ENCODE results near the gene SINHCAF. TPM values are rescaled to one million over a fixed set of nuclear protein-coding genes. Genes with fewer than 3 reads are reported as not detected.
A peak's percentile ranks its signal among the peaks of the same experiment; 100 is the strongest.

SINHCAF gene
- total RNA-seq, 4 donors from 2014 or later: 19.2 to 41.3 (median 25.7) TPM

DNA sequence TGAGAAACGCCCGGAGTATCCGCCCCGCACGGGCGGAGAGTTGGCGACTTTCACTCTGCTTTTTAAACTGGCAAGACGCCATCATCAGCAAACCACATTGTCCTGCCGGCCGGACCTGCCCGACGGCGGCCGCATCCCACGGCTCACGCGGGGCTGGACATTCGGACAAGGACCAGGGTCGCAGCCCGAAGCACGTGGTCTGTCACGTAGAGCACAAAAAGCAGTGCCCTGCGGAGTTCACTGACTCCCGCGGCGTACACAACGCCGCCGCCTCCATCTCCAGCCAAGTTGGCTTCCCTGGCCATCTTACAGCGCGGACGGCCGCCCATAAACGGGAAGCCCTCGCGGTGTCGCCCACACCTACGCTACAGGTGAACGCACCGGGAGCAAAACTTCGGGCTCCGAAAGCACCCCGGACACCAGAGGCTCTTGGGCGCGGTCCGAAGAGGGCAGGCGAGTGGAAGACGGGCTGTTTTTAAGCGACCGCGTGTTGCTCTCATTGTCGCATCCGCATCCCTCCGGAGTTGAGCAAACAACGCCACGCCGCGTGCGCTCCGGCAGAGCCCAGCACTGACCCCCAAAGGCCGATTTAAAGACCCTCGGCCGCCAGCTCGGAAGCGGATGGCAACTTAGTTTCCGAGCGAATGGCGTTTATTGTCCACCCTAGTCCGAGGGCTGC lies 966 bp downstream of the SINHCAF start:
- peak overlapping the region; percentile 75 to 88 (median 85) for H3K4me3 ChIP-seq
- intact Hi-C loops (cut with DNase I): no loop called here

DNA sequence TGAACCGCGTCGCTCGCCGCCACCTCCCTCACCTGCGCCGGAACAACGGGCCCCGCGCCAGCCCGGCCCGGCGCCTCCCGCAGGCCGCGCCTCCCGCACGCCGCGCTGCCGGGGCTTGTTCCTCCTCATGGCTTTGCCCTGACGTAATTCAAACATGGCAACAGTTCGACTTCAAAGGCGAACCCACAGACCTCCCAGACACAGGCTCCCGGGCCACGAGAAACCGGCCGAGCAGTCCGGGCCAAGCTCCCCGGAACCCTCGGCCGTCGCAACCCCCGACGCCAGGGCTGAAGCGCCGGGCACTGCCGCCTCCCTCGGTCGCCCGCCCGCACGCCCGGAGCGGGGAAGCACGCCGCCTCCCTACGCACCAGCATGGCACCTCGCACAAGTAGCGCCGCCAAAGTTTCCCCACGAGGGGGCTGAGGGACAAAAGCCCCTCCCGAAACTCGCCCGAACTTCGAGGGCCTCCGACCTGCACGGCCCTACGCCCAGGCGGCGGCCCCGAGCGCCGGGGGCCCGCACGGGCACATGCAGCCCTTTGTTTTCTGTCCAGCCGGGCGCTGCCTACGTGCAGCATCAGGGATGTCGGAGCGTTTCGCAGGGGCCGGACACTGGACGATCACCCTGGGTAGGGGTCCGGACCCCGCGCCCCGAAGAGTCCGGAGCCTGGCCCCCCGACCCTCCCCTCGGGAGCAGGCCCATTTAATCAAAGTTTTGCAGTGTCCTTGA lies 1.7 kb downstream of the SINHCAF start:
- Histone ChIP-seq H3K27ac (replicated peaks in 1 of 4) (peak overlapping the region; percentile 89 to 95 (median 92)), H3K36me3 (no peaks in the 10 kb centered on the region), H3K4me1 (peaks cover 5 to 45% (median 40%) of the 10 kb centered on the region in 4 donors), H3K9me3 (no peaks in the 10 kb centered on the region), H3K4me3 (peak overlapping the region; percentile 75 to 88 (median 85)), H3K27me3 (no peaks in the 10 kb centered on the region)
- DNase-seq (ENCODE audit: extremely low spot score): peak; percentile 93
- WGBS: 0% methylated on average over 19 of the region's 81 CpGs
- intact Hi-C loops (cut with DNase I): no loop called here
- TF ChIP-seq POLR2AphosphoS5 (IDR thresholded peaks at IDR 0.05): peak; percentile 6 to 60
- TF ChIP-seq CTCF (IDR thresholded peaks at IDR 0.05): no peak

More for the DNA sequence above, 966 bp downstream of the SINHCAF start:
- 1% methylated on average over 30 of the region's 69 CpGs for WGBS
- peak overlapping the region; percentile 89 to 95 (median 92) for H3K27ac ChIP-seq (replicated peaks in 1 of 4)
- no peaks in the 10 kb centered on the region for H3K36me3 ChIP-seq
- H3K4me1 ChIP-seq: peaks cover 5 to 38% (median 35%) of the 10 kb centered on the region in 4 donors
- no peaks in the 10 kb centered on the region for H3K9me3 ChIP-seq
- TF ChIP-seq EP300 (IDR thresholded peaks at IDR 0.05): no peak
- peak in 1 of 2 donors; percentile 56 for TF ChIP-seq POLR2AphosphoS5 (IDR thresholded peaks at IDR 0.05)
- no peak for TF ChIP-seq CTCF (IDR thresholded peaks at IDR 0.05)
- TF ChIP-seq POLR2A (IDR thresholded peaks at IDR 0.05; ENCODE audit: low read depth): no peak
- peak; percentile 93 for DNase-seq (ENCODE audit: extremely low spot score)
- no peaks in the 10 kb centered on the region for H3K27me3 ChIP-seq

DNA sequence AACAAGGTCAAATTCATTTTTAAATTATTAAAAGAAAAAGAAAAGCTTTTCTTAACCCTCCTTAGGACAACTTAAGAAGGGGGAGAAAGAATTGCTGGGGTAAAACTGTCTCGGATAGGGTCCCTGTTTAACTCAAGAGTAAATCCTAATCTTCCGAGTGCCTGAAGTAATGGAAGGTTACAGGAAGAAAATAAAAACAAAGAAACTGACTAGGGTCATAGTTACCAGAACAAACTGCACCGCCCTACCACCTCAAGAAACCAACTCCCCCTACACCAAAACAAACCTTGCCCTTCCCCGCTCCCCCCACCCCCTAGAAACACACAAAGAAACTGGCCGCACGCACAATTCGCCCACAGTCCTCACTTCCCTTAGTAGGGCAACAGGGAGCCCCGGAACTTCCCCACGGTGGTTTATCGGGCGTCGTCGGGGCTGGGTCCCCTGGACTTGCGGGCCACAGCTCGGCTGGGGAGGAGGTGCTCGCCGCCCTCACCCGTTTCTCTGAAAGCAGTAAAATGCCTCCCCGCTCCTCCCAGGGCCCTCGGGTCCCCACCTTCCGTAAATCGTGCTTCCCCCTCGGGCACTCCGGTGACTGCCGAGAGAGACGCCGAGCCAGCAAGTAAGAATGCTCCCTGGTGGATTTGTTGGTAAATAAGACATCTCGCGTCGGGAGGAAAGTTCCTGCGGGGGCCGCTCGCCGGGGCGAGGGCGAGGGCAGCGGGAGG lies 2.4 kb downstream of the SINHCAF start:
- H3K27me3 ChIP-seq: no peaks in the 10 kb centered on the region
- peak overlapping the region; percentile 75 to 88 (median 85) for H3K4me3 ChIP-seq
- no peaks in the 10 kb centered on the region for H3K9me3 ChIP-seq
- intact Hi-C loops (cut with DNase I): no loop called here
- H3K27ac ChIP-seq (replicated peaks in 1 of 4): peak overlapping the region; percentile 89 to 95 (median 92)
- TF ChIP-seq POLR2AphosphoS5 (IDR thresholded peaks at IDR 0.05) (peak in 1 of 2 donors; percentile 34), EP300 (IDR thresholded peaks at IDR 0.05) (no peak)
- peak; percentile 92 for DNase-seq (ENCODE audit: extremely low spot score)
- H3K4me1 ChIP-seq: peaks cover 5 to 52% (median 48%) of the 10 kb centered on the region in 4 donors
- WGBS: 32% methylated on average over 9 of the region's 37 CpGs
- no peaks in the 10 kb centered on the region for H3K36me3 ChIP-seq

- intact Hi-C loops (cut with DNase I): no loop called here
- no peaks in the 10 kb centered on the region for H3K27me3 ChIP-seq
- peak overlapping the region; percentile 89 to 95 (median 92) for H3K27ac ChIP-seq (replicated peaks in 1 of 4)
- peaks cover 5 to 60% (median 55%) of the 10 kb centered on the region in 4 donors for H3K4me1 ChIP-seq
- H3K36me3 ChIP-seq: no peaks in the 10 kb centered on the region
- WGBS: 49% methylated on average over 5 of the region's 5 CpGs
- DNase-seq (ENCODE audit: extremely low spot score): no peak
- TF ChIP-seq POLR2AphosphoS5 (IDR thresholded peaks at IDR 0.05) (no peak), EP300 (IDR thresholded peaks at IDR 0.05) (no peak), POLR2A (IDR thresholded peaks at IDR 0.05; ENCODE audit: low read depth) (no peak), CTCF (IDR thresholded peaks at IDR 0.05) (no peak)
- peak overlapping the region; percentile 75 to 88 (median 85) for H3K4me3 ChIP-seq
- H3K9me3 ChIP-seq: no peaks in the 10 kb centered on the region
These were observed 3.1 kb downstream of the SINHCAF start for GRCh38 chr12:31322801-31323207.

DNA sequence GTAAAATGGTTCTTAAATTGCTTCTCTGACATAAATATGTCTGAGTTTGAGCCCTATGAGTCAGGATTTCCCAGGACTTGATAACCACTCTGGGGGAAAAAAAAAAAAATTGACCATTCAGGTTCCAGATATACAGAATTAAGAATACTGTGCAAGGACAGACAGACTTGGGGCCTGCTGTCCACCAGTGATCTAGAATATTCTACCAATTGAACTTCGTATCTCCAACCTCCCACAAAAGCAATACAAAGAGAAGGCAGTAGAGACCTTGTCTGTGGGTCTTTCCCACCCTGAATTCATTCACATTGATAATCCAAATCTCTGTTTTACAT lies 4.1 kb downstream of the SINHCAF start:
- peaks cover 5 to 64% (median 58%) of the 10 kb centered on the region in 4 donors for H3K4me1 ChIP-seq
- DNase-seq (ENCODE audit: extremely low spot score): no peak
- H3K4me3 ChIP-seq: peak overlapping the region in 1 of 4 donors; percentile 83
- no peaks in the 10 kb centered on the region for H3K36me3 ChIP-seq
- TF ChIP-seq POLR2A (IDR thresholded peaks at IDR 0.05; ENCODE audit: low read depth): no peak
- TF ChIP-seq EP300 (IDR thresholded peaks at IDR 0.05): no peak
- no peak for TF ChIP-seq CTCF (IDR thresholded peaks at IDR 0.05)
- TF ChIP-seq POLR2AphosphoS5 (IDR thresholded peaks at IDR 0.05): no peak
- no peaks in the 10 kb centered on the region for H3K9me3 ChIP-seq
- no peaks in the 10 kb centered on the region for H3K27me3 ChIP-seq
- intact Hi-C loops (cut with DNase I): no loop called here
- WGBS: 70% methylated on average over 1 of the region's 1 CpG
- H3K27ac ChIP-seq (replicated peaks in 1 of 4): peak overlapping the region in 1 of 4 donors; percentile 95

All from esophagus muscularis mucosa (tissue), 4 donors.